ENCODE data around the gene OR2W3. TPM values are rescaled to one million over a fixed set of nuclear protein-coding genes. Genes with fewer than 3 reads are reported as not detected.

The OR2W3 gene
- total RNA-seq, result 0.11 and 0.39 TPM in 2 replicates

GRCh38 chr1:247895163-247895637, at the start of gene OR2W3:
OR2W3 (plus strand) TSS chr1:247895587; CDS start chr1:247895587, 0 bp downstream.

GRCh38 chr1:247857069-247857984, 38.1 kb upstream of the OR2W3 start, which contains the start of gene TRIM58:
TRIM58 (plus strand) TSS chr1:247857187; CDS start chr1:247857247, 60 bp downstream.

GRCh38 chr1:247919952-247920351, 24.6 kb downstream of the OR2W3 start, which contains the start of gene OR2T8:
OR2T8 (plus strand) TSS chr1:247920252; CDS start chr1:247921018, 766 bp downstream.

DNA sequence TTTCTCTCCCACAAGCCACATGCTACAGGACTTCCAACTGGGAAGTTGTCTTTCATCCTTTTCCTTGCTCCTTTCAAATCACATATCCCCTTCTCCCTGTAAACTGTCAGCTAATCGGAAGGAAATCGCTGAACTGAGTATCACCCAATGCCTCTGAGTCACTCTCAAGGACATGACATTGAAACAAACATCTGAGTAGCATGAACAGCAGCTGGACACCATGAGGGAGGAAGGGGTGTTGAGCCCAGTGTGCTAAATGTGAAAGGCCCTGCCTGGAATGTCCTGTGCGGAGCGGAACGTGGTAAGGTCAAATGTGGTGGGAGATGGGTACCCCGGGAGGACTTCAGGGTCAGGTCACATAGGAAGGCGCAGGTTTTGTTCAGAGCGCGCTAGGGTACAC, 29.5 kb downstream of the OR2W3 start, which contains the start of gene OR2AJ1:
TSS of gene OR2AJ1 (plus strand) at position 22 of the 400 bp plus-strand sequence. CDS start 8,880 bp downstream, outside the sequence.

Other genes with a start within 250 kb of the OR2W3 start
- not detected in 2 replicates for gene OR13G1, start 215.8 kb upstream of the OR2W3 start, total RNA-seq
- not detected in 2 replicates for gene OR6F1, start 178.9 kb upstream of the OR2W3 start, total RNA-seq
- not detected in 2 replicates for gene OR14K1, start 157.0 kb upstream of the OR2W3 start, total RNA-seq
- not detected in 2 replicates for gene OR14A2, start 147.4 kb upstream of the OR2W3 start, total RNA-seq
- not detected in 2 replicates for gene OR1C1, start 135.0 kb upstream of the OR2W3 start, total RNA-seq
- not detected in 2 replicates for gene OR14A16, start 71.5 kb upstream of the OR2W3 start, total RNA-seq
- gene OR11L1, start 53.7 kb upstream of the OR2W3 start, total RNA-seq, result not detected in 2 replicates
- 0.43 and 0.65 TPM in 2 replicates for gene TRIM58, start 38.4 kb upstream of the OR2W3 start, total RNA-seq
- not detected in 2 replicates for gene OR2T8, start 24.7 kb downstream of the OR2W3 start, total RNA-seq
- not detected in 2 replicates for gene OR2AJ1, start 29.3 kb downstream of the OR2W3 start, total RNA-seq
- gene OR2L8, start 53.3 kb downstream of the OR2W3 start, total RNA-seq, result not detected in 2 replicates
- not detected in 2 replicates for gene OR2AK2, start 69.6 kb downstream of the OR2W3 start, total RNA-seq
- 0.13 TPM in 1 of 2 replicates, not detected in the other for gene OR2L5, start 118.1 kb downstream of the OR2W3 start, total RNA-seq
- under 0.01 TPM in 2 replicates for gene OR2L2, start 134.5 kb downstream of the OR2W3 start, total RNA-seq
- not detected in 2 replicates for gene OR2L3, start 151.2 kb downstream of the OR2W3 start, total RNA-seq
- gene OR2L13, start 199.6 kb downstream of the OR2W3 start, total RNA-seq, result not detected in 2 replicates
- gene OR2M5, start 249.6 kb downstream of the OR2W3 start, total RNA-seq, result not detected in 2 replicates